Left ventricle myocardium inferior (tissue), 1 donor: ENCODE data around the gene TUBGCP3. TPM values are rescaled to one million over a fixed set of nuclear protein-coding genes. Genes with fewer than 3 reads are reported as not detected.

Experiments used
- DNase-seq: peaks from one replicate; pipeline ENCODE4 v3.0.0-alpha.2; 2020
- H3K27ac ChIP-seq: fragments of 200-600 bp; replicated peaks from 2 replicates; pipeline ENCODE4 v1.8.0; 2021
- H3K27me3 ChIP-seq: fragments of 200-600 bp; 2 replicates; pipeline ENCODE4 v1.8.0; 2021; ENCODE audit warnings: low read depth
- H3K36me3 ChIP-seq: fragments of 200-600 bp; 2 replicates; pipeline ENCODE4 v1.8.0; 2021
- H3K4me1 ChIP-seq: fragments of 200-600 bp; 2 replicates; pipeline ENCODE4 v1.8.0; 2021
- H3K4me3 ChIP-seq: fragments of 200-600 bp; 2 replicates; pipeline ENCODE4 v1.8.0; 2021; ENCODE audit warnings: mild to moderate bottlenecking, moderate library complexity
- H3K9me3 ChIP-seq: fragments of 200-600 bp; replicated peaks from 2 replicates; pipeline ENCODE4 v1.8.0; 2021
- CTCF ChIP-seq: fragments of 200-600 bp; IDR thresholded peaks from 2 replicates; pipeline ENCODE4 v1.8.0; 2021; ENCODE audit warnings: antibody characterized with exemption, mild to moderate bottlenecking, borderline replicate concordance
- intact Hi-C: fragments of 100-400 bp; cut with micrococcal nuclease; formaldehyde crosslinking; loops from one replicate; pipeline ENCODE4 v1.11.0; 2022
- total RNA-seq: library from RNA; stranded (reverse); fragmentation: NEBNext Ultra II Directional; extraction: Animal tissue kit (Norgen Biotek cat#: 25700); gene quantifications from one replicate; pipeline ENCODE4 v1.2.1, GENCODE V29; 2021
- donor health status: DM: no; HTN: yes; CAD: no; lungs with severe emphysema.

Gene TUBGCP3
- total RNA-seq, 1 donor from 2014 or later: 16.7 TPM

GRCh38 chr13:112443191-112443994 is 144.6 kb downstream of the TUBGCP3 start:
- DNase-seq: no peak
- H3K9me3 ChIP-seq: peaks cover 10% of the 10 kb centered on the region
- TF ChIP-seq CTCF: no peak
- intact Hi-C loops: loop anchor here (5.0 kb wide), 1 partner anchor 971 kb away; no protein-coding TSS in a partner anchor
- H3K36me3 ChIP-seq: no peaks in the 10 kb centered on the region
- H3K27me3 ChIP-seq: peaks cover 94% of the 10 kb centered on the region
- H3K4me3 ChIP-seq: no peak overlapping the region
- H3K4me1 ChIP-seq: peaks cover 5% of the 10 kb centered on the region
- no peak overlapping the region for H3K27ac ChIP-seq

- intact Hi-C loops: loop anchor here (5.0 kb wide), 1 partner anchor 970 kb away; no protein-coding TSS in a partner anchor
- no peak for DNase-seq
- H3K36me3 ChIP-seq: no peaks in the 10 kb centered on the region
- H3K9me3 ChIP-seq: peaks cover 18% of the 10 kb centered on the region
- H3K4me1 ChIP-seq: peaks cover 5% of the 10 kb centered on the region
- TF ChIP-seq CTCF: no peak
- peaks cover 87% of the 10 kb centered on the region for H3K27me3 ChIP-seq
- no peak overlapping the region for H3K27ac ChIP-seq
- H3K4me3 ChIP-seq: no peak overlapping the region
Measured at GRCh38 chr13:112442483-112443090, 145.4 kb downstream of the TUBGCP3 start.

- TF ChIP-seq CTCF: no peak
- H3K36me3 ChIP-seq: no peaks in the 10 kb centered on the region
- peaks cover 5% of the 10 kb centered on the region for H3K4me1 ChIP-seq
- no peak for DNase-seq
- intact Hi-C loops: loop anchor here (5.0 kb wide), 1 partner anchor 970 kb away; no protein-coding TSS in a partner anchor
- peaks cover 21% of the 10 kb centered on the region for H3K9me3 ChIP-seq
- no peak overlapping the region for H3K4me3 ChIP-seq
- no peak overlapping the region for H3K27ac ChIP-seq
- peaks cover 81% of the 10 kb centered on the region for H3K27me3 ChIP-seq
Measured at GRCh38 chr13:112441779-112442310, 146.1 kb downstream of the TUBGCP3 start.

GRCh38 chr13:112441226-112441625 is 146.7 kb downstream of the TUBGCP3 start:
- no peak overlapping the region for H3K27ac ChIP-seq
- TF ChIP-seq CTCF: no peak
- H3K9me3 ChIP-seq: peaks cover 21% of the 10 kb centered on the region
- intact Hi-C loops: loop anchor here (5.0 kb wide), 1 partner anchor 969 kb away; no protein-coding TSS in a partner anchor
- no peak for DNase-seq
- peaks cover 81% of the 10 kb centered on the region for H3K27me3 ChIP-seq
- peaks cover 5% of the 10 kb centered on the region for H3K4me1 ChIP-seq
- no peak overlapping the region for H3K4me3 ChIP-seq
- no peaks in the 10 kb centered on the region for H3K36me3 ChIP-seq

- no peak for TF ChIP-seq CTCF
Measured at GRCh38 chr13:112438515-112438914, 149.4 kb downstream of the TUBGCP3 start.

More at GRCh38 chr13:112438515-112438914, 149.4 kb downstream of the TUBGCP3 start:
- Histone ChIP-seq H3K36me3 (no peaks in the 10 kb centered on the region), H3K27ac (no peak overlapping the region), H3K4me1 (peaks cover 1% of the 10 kb centered on the region), H3K4me3 (no peak overlapping the region), H3K27me3 (peaks cover 78% of the 10 kb centered on the region), H3K9me3 (peaks cover 21% of the 10 kb centered on the region)
- no peak for DNase-seq
- intact Hi-C loops: no loop called here
